Measurements from ENCODE around the gene SOWAHB.

- TF ChIP-seq POLR2A (IDR thresholded peaks at IDR 0.05; ENCODE audit: low read depth) = no peak
- TF ChIP-seq CTCF (IDR thresholded peaks at IDR 0.05) = no peak
- no peak for TF ChIP-seq EP300 (IDR thresholded peaks at IDR 0.05)
Observed at GRCh38 chr4:76858319-76858718, 39.6 kb downstream of the SOWAHB start.

Data from esophagus muscularis mucosa (tissue), 4 donors.